ENCODE results near the gene USH1C.

Gene USH1C

DNA sequence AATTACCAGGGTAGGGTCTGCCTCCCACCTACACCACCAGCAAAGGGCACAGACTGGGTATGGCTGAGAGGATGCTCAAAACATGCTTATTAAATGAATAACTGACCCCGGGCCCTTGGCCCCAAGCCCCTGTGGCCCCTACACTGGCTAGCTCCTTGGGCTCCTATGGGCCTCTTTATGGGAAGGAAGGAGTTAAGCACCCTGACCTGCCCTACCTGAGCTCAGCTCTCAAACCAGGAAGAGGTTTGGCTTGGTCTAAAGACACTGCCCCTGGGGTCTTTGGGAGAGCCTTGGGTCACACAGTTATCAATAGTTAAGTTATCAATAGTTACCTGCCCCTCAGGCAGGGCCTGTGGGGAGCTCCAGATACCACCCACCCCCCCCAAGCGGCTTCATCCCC, 1.2 kb downstream of the USH1C start:
- H3K4me3 ChIP-seq (replicated peaks; ENCODE audit: low read depth, low read length) = no peak overlapping the region
- TF ChIP-seq, protein P1, sequence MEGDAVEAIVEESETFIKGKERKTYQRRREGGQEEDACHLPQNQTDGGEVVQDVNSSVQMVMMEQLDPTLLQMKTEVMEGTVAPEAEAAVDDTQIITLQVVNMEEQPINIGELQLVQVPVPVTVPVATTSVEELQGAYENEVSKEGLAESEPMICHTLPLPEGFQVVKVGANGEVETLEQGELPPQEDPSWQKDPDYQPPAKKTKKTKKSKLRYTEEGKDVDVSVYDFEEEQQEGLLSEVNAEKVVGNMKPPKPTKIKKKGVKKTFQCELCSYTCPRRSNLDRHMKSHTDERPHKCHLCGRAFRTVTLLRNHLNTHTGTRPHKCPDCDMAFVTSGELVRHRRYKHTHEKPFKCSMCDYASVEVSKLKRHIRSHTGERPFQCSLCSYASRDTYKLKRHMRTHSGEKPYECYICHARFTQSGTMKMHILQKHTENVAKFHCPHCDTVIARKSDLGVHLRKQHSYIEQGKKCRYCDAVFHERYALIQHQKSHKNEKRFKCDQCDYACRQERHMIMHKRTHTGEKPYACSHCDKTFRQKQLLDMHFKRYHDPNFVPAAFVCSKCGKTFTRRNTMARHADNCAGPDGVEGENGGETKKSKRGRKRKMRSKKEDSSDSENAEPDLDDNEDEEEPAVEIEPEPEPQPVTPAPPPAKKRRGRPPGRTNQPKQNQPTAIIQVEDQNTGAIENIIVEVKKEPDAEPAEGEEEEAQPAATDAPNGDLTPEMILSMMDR (IDR thresholded peaks at IDR 0.05; ENCODE audit: low read depth, low read length, missing control alignments) = no peak
- no peak for DNase-seq (ENCODE audit: extremely low read depth, low read depth)

DNA sequence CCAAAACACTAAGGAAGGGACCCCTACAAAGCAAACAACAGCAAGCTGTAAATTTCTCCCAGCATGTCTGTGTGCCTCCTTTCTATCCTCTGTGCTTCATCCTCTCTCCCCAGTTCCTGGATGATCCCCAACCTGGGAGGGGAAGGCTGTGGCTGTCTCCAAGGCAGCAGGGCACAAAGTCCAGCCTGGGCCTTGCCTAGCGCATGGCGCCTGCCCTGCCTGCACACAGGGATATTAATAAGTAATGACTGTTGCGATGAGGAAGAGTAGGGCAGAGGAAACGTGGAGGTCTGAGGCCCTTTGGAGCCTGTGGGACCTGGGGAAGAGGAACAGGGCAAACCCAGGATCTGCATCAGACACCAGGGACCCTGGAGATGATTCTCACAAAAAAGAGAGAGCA, 2.0 kb downstream of the USH1C start:
- TF ChIP-seq, protein P1 (IDR thresholded peaks at IDR 0.05; ENCODE audit: low read depth, low read length, missing control alignments) = no peak
- DNase-seq (ENCODE audit: extremely low read depth, low read depth) = no peak
- H3K4me3 ChIP-seq (replicated peaks; ENCODE audit: low read depth, low read length) = no peak overlapping the region

DNA sequence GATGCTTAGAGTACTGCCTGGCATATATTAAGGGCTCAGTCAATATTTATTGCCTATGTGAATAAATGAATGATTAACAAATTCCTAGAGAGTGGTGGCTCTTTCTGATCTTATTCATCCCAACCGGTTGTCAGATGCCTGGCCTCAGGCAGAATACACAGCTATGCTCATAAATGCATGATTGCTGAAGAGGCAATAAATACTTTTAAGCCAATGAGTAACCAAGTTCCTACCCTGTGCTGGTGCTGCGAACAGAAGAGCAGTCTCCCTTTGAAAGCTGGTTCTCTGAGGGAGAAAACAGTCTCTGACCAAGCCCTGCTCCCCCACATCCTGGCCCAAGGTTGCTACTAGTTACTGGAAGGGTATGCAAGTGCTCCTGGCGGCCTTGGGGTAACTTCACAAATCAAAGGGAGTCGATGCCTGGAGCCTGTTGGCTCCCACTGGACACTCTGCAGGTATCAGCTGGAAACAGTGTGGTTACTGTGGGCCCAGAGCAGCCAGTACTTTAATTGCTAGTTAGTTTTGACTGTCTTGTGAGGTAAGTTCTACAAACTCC, 2.8 kb downstream of the USH1C start:
- TF ChIP-seq, protein P1 (IDR thresholded peaks at IDR 0.05; ENCODE audit: low read depth, low read length, missing control alignments) = no peak
- no peak for DNase-seq (ENCODE audit: extremely low read depth, low read depth)
- no peak overlapping the region for H3K4me3 ChIP-seq (replicated peaks; ENCODE audit: low read depth, low read length)

DNA sequence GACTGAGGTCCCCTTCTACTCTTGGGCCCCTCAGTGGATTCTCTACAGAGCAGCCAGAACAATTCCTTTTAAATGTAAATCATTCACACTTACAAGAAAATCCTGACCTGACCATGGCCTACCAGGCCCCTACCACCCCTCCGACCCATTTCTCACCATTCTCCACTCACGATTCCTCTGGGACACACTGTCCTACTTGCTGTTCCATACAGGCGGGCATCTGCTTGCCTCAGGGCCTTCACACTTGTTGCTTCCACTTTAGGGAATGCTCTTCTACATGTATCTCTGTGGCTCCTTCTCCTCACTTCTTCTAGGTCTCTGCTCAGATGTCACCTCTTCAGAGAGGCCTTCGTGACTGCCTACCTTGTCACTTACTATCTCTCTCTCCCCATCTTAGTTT, 3.4 kb downstream of the USH1C start:
- TF ChIP-seq, protein P1 (IDR thresholded peaks at IDR 0.05; ENCODE audit: low read depth, low read length, missing control alignments) = no peak
- DNase-seq (ENCODE audit: extremely low read depth, low read depth) = no peak
- no peak overlapping the region for H3K4me3 ChIP-seq (replicated peaks; ENCODE audit: low read depth, low read length)

DNA sequence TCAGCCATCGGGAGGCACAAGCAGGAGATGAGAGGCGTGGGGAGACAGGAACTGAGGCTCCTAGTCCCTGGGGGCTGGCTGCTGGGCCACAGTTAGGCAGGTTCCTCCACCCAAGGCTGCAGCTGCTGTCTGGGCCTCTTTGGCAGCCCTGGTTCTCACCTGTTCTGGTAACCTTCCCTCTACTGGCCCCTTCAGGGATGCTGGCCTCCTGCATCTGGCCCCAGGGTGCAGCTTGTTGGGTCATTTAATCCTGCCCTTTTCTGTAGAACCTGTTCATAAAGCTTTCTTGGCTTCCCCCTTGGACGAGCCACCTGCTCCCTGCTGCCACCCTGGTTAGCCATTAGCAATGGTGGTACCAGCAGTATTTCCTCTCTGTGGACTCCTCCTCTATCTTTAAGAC, 5.5 kb downstream of the USH1C start:
- no peak overlapping the region for H3K4me3 ChIP-seq (replicated peaks; ENCODE audit: low read depth, low read length)
- no peak for DNase-seq (ENCODE audit: extremely low read depth, low read depth)
- TF ChIP-seq, protein P1 (IDR thresholded peaks at IDR 0.05; ENCODE audit: low read depth, low read length, missing control alignments) = no peak

DNA sequence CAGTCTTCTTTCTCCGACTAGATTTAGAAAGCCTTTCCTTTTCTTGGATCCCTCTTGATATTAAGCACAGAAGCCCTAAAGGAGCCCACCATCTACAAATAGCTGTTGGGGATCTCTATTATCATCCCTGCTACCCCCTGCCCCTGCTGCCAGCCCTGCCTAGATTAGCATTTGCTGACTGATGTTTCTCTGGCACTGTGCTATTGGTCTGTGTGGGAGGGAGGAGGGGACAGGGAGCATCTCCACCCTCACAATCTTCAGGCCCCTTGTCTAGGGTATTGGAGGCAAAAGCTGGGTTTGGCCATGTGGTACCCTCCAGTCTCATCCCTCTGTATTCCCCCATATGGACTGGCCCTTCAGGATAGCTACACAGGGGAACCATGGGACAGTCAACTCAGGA, 6.2 kb downstream of the USH1C start:
- no peak overlapping the region for H3K4me3 ChIP-seq (replicated peaks; ENCODE audit: low read depth, low read length)
- no peak for DNase-seq (ENCODE audit: extremely low read depth, low read depth)
- TF ChIP-seq, protein P1 (IDR thresholded peaks at IDR 0.05; ENCODE audit: low read depth, low read length, missing control alignments) = no peak

DNA sequence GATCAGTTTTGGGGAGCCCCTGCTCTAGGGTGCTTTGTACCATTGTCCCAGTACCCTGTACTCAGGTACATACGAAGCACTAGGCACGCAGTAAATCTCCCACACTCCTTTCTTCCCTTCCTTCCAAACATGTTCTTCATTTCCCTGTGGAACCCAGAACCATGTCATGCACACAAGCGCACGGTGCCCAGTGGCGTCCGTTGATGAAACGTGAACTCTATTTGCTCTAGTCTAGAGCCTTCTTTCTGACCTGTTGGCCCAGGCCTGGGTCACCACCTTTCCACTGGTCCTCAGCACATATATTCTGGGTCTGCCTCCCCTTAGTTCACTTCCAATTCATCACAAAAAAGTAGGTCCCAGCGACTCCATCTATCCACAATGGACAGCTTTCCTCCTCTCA, 7.0 kb downstream of the USH1C start:
- TF ChIP-seq, protein P1 (IDR thresholded peaks at IDR 0.05; ENCODE audit: low read depth, low read length, missing control alignments) = no peak
- no peak for DNase-seq (ENCODE audit: extremely low read depth, low read depth)
- H3K4me3 ChIP-seq (replicated peaks; ENCODE audit: low read depth, low read length) = no peak overlapping the region
